Measurements from ENCODE around the gene SZRD1.

The SZRD1 gene

GRCh38 chr1:16367258-16367967, 371 bp downstream of the SZRD1 start:
- in situ Hi-C loops (cut with MboI; ENCODE audit: low sequenced_read_pairs), result no loop called here

GRCh38 chr1:16367968-16368890, 1.2 kb downstream of the SZRD1 start:
- in situ Hi-C loops (cut with MboI; ENCODE audit: low sequenced_read_pairs), result no loop called here

DNA sequence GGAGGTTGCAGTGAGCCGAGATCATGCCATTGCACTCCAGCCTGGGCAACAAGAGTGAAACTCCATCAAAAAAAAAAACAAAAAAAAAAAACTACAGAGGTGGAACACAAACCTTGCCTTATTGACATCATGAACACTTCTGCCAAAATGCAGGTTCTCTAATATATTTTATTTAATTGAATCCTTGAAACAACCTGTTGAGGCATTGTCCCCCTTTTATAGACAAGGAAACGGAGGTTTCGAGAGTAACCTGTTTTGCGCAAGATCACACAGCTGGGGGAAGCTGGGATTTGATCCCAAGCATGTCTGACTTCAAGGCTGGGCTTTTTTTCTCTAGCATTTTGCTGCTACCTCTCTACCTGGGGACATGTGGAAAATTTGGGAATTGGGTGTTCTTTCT, 2.8 kb downstream of the SZRD1 start:
- in situ Hi-C loops (cut with MboI; ENCODE audit: low sequenced_read_pairs), result no loop called here

DNA sequence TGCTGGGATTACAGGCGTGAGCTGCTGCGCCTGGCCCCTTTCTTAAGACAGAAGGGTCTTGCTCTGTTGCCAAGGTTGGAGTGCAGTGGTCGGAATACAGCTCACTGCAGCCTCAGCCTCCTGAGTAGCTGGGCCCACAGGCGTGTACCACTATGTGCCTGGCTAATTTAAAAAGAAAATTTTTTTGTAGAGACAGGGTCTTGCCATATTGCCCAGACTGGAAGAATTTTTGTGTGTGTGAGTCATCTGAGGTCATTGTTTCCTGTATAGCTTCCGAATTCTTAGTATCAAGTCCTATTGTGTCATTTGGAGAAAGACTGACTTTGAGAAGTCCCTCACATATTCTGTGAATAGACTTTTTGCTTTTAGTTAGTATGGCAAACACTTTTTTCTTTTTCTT, 4.7 kb downstream of the SZRD1 start:
- in situ Hi-C loops (cut with MboI; ENCODE audit: low sequenced_read_pairs), result no loop called here

DNA sequence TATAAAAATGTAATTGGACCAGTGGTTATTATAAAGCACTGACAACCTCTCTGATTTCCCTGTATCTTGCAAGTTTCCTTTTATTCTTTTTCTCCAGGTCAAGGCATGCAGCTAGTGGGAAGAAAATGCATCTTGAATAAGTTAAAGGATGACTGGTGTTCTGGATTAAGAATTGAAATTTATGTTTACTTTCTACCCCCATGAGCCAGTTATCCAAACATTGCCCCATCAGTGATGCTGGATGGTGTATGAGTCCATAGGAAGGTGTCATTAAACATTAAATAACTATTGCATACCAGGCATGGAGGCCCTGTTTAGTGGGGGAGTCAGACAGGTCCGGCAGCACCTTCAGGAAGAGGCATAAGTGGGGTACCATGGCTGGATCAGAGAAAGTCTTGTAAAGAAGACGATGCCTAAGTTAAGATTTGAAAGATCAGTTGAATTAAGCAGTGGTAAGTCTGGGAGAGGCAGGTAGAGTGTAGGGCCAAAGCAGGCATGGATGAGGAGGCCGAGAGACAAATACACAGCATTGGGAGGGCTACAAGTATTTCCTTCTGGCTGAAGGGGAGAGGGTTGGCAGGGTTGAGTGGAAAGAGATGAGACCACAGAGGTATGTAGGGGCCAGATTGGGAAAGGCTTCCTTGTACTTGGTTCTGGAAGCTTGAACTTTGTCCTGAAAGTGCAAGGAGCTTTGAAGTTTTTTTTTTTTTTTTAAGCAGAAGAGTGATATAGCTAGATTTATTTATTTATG, 5.7 kb downstream of the SZRD1 start:
- in situ Hi-C loops (cut with MboI; ENCODE audit: low sequenced_read_pairs), result no loop called here

GRCh38 chr1:16374266-16374665, 7.2 kb downstream of the SZRD1 start:
- in situ Hi-C loops (cut with MboI; ENCODE audit: low sequenced_read_pairs), result no loop called here

DNA sequence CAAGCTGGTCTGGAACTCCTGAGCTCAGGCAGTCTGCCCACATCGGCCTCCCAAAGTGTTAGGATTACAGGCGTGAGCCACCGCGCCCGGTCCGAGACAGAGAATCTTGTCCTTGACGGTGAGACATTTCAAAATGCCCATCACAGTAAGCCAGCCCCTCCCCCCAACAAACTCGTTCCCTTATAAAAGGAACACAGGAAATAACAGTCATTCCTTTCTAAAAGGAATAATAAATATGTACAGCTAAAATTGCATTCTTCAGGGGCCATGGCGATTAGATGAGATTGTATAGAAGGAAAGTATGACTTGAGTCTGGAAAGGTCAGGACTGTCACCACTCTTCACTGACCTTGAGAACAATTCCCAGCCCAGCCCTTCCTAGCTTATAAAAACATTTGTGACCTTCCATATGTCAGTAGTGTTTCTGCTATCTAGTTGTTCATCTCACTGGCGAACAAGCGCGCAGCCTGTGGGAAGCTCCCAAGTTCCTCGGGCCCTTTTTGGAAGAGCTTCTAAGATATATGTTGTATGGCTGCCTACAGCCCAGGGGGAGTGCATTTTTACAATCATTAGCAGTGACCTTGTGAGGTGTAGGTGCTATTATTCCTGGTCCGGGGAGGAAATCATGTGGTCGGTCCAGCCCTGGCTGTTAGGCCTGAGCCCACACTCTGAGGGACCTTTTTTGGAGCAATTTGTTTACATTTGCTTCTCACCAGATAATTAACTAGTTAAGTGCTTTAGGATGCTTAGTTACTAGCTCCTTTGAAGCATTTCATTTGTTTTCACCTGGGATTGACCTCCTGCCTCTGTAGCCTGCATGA, 8.7 kb downstream of the SZRD1 start:
- in situ Hi-C loops (cut with MboI; ENCODE audit: low sequenced_read_pairs), result no loop called here

DNA sequence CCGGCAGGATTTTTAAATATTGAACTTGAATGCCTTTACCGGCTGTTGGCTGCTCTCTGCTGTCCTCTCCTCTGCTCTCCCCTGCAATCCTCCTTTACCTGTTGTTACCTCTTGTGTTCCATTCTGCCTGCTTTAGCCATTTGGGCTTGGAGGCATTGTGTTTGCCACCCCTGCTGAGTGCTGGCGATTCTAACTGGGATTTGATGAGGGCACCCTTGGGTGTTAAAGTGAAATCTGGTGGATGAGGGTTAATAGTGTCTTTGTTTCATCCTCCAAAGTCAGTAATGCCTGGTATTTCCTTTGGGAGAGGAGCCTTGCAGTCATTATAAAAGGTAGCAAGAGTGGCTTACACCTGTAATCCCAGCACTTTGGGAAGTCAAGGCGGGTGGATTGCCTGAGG, 9.9 kb downstream of the SZRD1 start:
- in situ Hi-C loops (cut with MboI; ENCODE audit: low sequenced_read_pairs), result no loop called here

DNA sequence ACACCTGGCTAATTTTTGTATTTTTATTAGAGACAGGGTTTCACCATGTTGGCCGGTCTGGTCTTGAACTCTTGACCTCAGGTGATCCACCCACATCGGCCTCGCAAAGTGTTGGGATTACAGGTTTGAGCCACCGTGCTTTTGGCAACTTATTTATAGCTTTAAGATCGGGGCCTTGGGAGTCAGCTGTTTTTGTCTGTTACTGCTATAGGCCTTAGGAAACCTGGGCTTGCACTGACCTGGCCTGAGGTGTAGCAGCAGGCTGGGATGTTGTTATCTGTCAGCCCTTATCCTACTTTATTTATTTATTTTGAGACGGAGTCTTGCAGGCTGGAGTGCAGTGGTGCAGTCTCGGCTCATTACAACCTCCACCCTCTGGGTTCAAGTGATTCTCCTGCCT, 11.4 kb downstream of the SZRD1 start:
- in situ Hi-C loops (cut with MboI; ENCODE audit: low sequenced_read_pairs), result no loop called here

DNA sequence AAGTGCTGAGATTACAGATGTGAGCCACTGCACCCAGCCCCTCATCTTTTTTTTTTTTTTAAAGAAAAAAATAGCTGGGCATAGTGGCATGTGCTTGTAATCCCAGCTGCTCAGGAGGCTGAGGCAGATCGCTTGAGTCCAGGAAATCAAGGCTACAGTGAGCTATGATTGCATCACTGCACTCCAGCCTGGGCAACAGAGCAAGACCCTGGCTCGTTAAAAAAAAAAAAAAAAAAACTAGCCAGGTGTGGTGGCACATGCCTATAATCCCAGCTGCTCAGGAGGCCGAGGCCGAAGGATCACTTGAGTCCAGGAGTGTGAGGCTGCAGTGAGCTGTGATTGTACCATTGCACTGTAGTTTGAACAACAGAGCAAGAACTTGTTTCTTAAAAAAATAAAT, 13.8 kb downstream of the SZRD1 start:
- in situ Hi-C loops (cut with MboI; ENCODE audit: low sequenced_read_pairs), result no loop called here

DNA sequence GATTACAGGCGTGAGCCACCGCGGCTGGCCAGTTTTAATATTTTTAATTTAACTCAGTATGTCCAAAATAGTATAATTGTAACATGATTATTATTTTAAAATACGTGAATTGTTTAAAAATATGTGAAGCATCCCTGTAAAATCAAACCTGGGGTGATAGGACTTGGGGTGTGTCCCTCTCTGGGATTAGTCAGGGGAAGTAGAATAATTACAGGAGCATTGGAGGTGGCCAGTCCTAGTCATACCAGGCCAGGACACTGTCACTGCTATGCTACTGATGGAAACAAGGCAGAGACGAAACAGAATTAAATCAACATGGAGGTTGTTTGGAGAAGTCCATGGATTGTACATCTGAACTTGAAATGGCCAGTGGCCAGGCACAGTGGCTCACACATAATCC, 16.8 kb downstream of the SZRD1 start:
- in situ Hi-C loops (cut with MboI; ENCODE audit: low sequenced_read_pairs), result no loop called here

GRCh38 chr1:16385659-16386453, 18.8 kb downstream of the SZRD1 start:
- in situ Hi-C loops (cut with MboI; ENCODE audit: low sequenced_read_pairs), result no loop called here

DNA sequence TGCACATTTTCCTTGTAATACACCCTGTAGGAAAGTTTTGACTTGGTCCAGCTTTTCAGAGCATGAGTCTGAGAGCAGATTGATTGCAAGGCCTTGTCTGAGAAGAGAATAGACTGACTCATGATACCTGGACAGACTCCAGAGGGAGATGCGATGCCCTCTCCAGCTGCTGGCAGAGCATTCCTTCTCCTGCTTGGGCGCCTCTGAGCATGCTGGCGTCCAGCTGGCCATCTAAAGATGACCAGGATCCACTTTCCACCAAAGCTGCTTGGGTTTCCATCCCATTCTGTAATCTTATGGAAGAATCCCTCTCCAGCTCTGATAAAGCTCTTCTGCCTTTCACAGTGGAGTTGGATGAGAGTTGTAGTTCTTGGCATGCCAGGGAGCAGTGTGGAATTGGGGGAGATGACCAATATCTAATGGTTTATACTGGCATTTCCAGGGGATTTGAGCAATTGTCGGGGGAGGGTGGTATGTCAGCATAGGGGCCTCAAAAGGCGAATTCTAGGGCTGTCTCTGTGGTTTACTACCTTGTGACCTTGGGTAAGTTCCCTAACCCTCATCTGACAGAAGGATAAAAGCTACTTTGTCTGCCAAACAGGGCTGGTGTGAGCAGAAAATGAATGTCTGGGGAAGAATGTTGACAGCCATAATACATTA, 19.5 kb downstream of the SZRD1 start:
- in situ Hi-C loops (cut with MboI; ENCODE audit: low sequenced_read_pairs), result no loop called here

DNA sequence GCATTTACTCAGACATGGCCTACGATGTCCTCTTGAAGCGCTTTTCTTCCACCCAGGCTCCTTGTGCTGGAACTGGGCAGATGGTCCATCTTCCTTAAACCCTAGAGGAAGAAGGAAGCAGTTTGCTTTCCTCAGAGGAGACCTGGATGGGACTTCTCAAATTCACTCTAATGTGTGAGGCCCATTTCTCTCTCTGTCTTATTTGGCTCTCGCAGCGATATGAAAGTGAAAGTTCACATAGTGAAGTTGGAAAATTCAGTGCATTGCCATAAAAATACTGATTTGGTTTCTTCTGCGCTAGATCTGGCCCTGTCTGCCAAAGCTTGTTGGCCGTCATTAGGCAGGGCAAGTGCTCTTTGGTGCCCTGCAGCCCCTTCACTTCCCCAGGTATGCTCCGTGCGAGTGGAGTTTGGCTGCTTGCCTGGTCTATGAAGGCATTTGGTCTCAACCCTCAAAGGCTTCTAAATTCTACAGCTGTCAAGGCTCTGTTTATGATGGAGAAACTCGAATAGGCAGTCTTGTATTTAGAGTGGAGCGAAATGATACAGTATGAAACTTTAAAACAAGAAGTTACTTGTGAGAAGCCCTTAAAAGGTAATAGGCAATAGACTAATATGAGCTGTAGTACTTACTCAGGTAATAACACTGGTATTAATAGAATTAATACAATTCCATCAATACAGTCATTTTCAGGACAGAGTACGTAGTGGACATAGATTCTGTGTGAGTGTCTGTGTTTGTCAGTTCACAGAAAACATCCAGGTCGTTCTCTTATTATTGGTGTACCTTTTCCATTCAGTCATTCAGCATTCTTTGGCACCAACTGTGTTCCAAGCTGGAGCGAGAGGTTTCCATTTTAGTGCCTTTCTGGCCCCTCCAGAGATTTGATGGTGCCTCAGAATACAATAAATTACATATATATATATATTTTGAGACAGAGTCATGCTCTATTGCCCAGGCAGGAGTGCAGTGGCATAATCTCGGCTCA, 20.5 kb downstream of the SZRD1 start:
- in situ Hi-C loops (cut with MboI; ENCODE audit: low sequenced_read_pairs), result no loop called here

- in situ Hi-C loops (cut with MboI; ENCODE audit: low sequenced_read_pairs), result no loop called here
Observed at GRCh38 chr1:16391411-16391810, 24.4 kb downstream of the SZRD1 start.

DNA sequence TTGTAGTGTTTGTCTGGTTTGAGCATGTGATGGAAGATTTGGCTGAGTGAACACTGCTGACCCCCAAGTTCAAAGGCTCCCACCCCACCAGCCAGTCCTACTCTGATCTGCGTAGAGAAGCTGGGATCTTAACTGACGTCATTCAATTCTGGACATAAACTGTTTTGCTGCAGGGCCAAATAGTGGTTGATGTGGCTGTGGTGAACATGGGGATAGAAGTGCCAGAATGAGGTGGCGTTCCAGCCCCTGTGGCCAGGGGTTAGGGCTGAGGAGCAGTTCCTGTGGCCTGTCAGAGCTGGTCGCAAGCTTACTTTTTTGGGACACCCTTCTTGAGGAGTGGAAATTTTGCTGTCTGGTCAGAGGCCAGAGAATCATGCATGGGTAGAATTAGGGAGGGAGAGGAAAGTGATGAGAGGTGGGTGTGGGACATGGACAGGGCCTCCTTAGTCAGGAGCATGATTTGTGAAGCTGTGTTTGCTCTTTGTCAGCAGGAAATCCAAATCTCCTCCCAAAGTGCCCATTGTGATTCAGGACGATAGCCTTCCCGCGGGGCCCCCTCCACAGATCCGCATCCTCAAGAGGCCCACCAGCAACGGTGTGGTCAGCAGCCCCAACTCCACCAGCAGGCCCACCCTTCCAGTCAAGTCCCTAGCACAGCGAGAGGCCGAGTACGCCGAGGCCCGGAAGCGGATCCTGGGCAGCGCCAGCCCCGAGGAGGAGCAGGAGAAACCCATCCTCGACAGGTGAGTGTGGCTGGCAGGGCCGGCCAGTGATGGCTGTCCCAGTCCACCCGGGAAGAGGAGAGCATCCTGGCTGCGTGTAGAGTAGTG, 25.9 kb downstream of the SZRD1 start:
- in situ Hi-C loops (cut with MboI; ENCODE audit: low sequenced_read_pairs), result no loop called here
